ENCODE measurements around the gene ABCD3.

Gene ABCD3

DNA sequence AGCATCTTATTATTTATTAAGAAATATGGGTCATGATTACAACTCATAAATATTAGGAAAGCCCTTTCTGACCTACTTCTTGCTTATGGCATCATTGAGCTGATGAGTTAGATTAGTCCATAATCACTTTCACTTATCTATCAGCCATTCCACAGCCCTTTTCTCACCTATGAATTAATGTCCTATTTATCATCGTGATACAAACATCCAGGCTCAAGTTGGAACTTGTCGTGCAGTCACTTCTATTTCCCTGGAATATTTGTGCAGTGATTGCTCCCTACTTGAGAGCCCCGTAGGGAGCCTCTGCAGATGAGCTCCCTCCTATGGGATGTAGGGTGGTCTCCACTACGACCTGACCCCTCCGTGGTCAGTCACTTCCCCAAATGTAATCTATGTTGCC, 131.5 kb downstream of the ABCD3 start:
- no peaks in the 10 kb centered on the region for H3K36me3 ChIP-seq (ENCODE audit: insufficient read depth)
- TF ChIP-seq, protein P1, sequence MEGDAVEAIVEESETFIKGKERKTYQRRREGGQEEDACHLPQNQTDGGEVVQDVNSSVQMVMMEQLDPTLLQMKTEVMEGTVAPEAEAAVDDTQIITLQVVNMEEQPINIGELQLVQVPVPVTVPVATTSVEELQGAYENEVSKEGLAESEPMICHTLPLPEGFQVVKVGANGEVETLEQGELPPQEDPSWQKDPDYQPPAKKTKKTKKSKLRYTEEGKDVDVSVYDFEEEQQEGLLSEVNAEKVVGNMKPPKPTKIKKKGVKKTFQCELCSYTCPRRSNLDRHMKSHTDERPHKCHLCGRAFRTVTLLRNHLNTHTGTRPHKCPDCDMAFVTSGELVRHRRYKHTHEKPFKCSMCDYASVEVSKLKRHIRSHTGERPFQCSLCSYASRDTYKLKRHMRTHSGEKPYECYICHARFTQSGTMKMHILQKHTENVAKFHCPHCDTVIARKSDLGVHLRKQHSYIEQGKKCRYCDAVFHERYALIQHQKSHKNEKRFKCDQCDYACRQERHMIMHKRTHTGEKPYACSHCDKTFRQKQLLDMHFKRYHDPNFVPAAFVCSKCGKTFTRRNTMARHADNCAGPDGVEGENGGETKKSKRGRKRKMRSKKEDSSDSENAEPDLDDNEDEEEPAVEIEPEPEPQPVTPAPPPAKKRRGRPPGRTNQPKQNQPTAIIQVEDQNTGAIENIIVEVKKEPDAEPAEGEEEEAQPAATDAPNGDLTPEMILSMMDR (conservative IDR thresholded peaks at IDR 0.05; ENCODE audit: low read depth, low read length), result no peak
- H3K27ac ChIP-seq, result no peak overlapping the region

DNA sequence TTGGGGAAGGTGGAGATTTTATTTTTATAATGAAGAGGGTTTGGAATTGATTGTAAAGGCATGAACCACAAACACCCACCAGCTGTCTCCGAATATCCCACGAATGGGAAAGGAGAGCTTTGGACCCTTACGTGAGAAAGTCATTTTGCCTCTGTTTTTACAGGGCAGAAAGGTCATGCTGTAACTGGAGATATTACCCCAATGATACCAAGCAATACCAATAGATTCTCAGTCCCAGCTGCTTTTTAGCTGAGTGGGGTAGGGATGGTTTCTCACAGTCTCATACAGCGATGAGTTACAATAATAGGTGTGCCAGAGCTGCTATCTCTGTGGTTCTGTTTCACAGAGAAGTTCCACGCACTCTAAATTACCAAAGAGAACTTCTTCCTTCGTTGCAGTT, 132.2 kb downstream of the ABCD3 start:
- Histone ChIP-seq H3K27me3 (ENCODE audit: insufficient read depth, low read depth) (no peaks in the 10 kb centered on the region), H3K36me3 (ENCODE audit: insufficient read depth) (no peaks in the 10 kb centered on the region), H3K27ac (no peak overlapping the region), H3K4me2 (no peak overlapping the region), H3K4me1 (ENCODE audit: low read depth, poor library complexity, severe bottlenecking) (no peaks in the 10 kb centered on the region), H2AFZ (ENCODE audit: low read depth) (no peak overlapping the region), H3K9ac (no peak overlapping the region), H4K20me1 (ENCODE audit: insufficient read depth) (no peaks in the 10 kb centered on the region), H3K79me2 (ENCODE audit: insufficient read depth, low read depth) (no peaks in the 10 kb centered on the region), H3K4me3 (IDR thresholded peaks at IDR 0.05; ENCODE audit: insufficient read depth, low read depth, low read length) (no peak overlapping the region)
- TF ChIP-seq, protein P1 (conservative IDR thresholded peaks at IDR 0.05; ENCODE audit: low read depth, low read length), result no peak

More for the DNA sequence above, 131.5 kb downstream of the ABCD3 start:
- Histone ChIP-seq H4K20me1 (ENCODE audit: insufficient read depth) (no peaks in the 10 kb centered on the region), H3K4me3 (IDR thresholded peaks at IDR 0.05; ENCODE audit: insufficient read depth, low read depth, low read length) (no peak overlapping the region), H3K9ac (no peak overlapping the region), H2AFZ (ENCODE audit: low read depth) (no peak overlapping the region), H3K79me2 (ENCODE audit: insufficient read depth, low read depth) (no peaks in the 10 kb centered on the region), H3K27me3 (ENCODE audit: insufficient read depth, low read depth) (no peaks in the 10 kb centered on the region), H3K4me1 (ENCODE audit: low read depth, poor library complexity, severe bottlenecking) (no peaks in the 10 kb centered on the region), H3K4me2 (no peak overlapping the region)

DNA sequence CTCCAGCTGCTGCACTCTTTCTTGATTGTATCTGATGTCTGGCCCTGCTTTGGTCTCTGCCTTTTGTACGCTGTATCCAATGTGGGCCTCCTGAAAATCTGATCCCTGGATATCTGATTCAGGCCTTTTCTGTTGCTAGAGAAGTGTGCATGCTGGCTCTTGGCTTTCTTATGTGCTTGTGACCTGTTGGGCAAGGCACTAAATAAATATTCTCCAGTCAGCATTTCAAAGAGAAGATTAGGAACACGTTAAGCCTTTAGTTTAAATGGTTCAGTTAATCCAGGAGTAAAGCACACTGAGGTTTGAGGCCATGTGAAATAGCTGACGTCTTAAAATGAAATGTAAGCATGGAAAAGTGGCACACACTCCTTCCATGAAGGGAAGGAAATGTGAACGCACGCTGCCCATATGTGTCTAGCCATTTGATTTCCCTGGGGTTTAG, 132.6 kb downstream of the ABCD3 start:
- H3K4me2 ChIP-seq, result no peak overlapping the region
- H3K4me1 ChIP-seq (ENCODE audit: low read depth, poor library complexity, severe bottlenecking), result no peaks in the 10 kb centered on the region
- H3K79me2 ChIP-seq (ENCODE audit: insufficient read depth, low read depth), result no peaks in the 10 kb centered on the region
- H3K9ac ChIP-seq, result no peak overlapping the region
- no peaks in the 10 kb centered on the region for H3K36me3 ChIP-seq (ENCODE audit: insufficient read depth)
- no peak overlapping the region for H2AFZ ChIP-seq (ENCODE audit: low read depth)
- H3K4me3 ChIP-seq (IDR thresholded peaks at IDR 0.05; ENCODE audit: insufficient read depth, low read depth, low read length), result no peak overlapping the region
- TF ChIP-seq, protein P1 (conservative IDR thresholded peaks at IDR 0.05; ENCODE audit: low read depth, low read length), result no peak
- no peak overlapping the region for H3K27ac ChIP-seq
- no peaks in the 10 kb centered on the region for H3K27me3 ChIP-seq (ENCODE audit: insufficient read depth, low read depth)
- H4K20me1 ChIP-seq (ENCODE audit: insufficient read depth), result no peaks in the 10 kb centered on the region

DNA sequence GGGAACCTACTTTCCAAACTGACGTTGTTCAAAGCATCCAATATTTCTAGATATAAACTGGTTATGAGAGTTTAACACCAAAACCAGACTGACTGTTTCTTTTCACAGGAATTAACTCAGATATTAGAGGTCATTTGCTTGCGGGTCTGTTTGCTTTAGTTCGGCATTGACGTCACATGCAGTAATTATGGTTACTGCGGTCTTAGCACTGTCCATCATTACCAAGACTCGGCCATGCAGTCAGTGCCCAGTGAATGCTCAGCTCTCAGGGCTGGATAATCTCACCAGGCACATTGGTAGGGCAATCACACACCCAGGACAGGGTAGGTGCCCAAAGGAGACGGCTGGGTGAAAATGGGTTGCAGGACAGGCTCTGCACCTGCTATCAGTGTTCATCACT, 133.3 kb downstream of the ABCD3 start:
- Histone ChIP-seq H3K27ac (no peak overlapping the region), H3K36me3 (ENCODE audit: insufficient read depth) (no peaks in the 10 kb centered on the region), H3K4me1 (ENCODE audit: low read depth, poor library complexity, severe bottlenecking) (no peaks in the 10 kb centered on the region), H3K79me2 (ENCODE audit: insufficient read depth, low read depth) (no peaks in the 10 kb centered on the region), H3K4me2 (no peak overlapping the region), H3K9ac (no peak overlapping the region), H3K4me3 (IDR thresholded peaks at IDR 0.05; ENCODE audit: insufficient read depth, low read depth, low read length) (no peak overlapping the region), H3K27me3 (ENCODE audit: insufficient read depth, low read depth) (no peaks in the 10 kb centered on the region), H2AFZ (ENCODE audit: low read depth) (no peak overlapping the region), H4K20me1 (ENCODE audit: insufficient read depth) (no peaks in the 10 kb centered on the region)
- TF ChIP-seq, protein P1 (conservative IDR thresholded peaks at IDR 0.05; ENCODE audit: low read depth, low read length), result no peak

All from KMS-11 (cell line).